Sigmoid colon (tissue), 7 donors: ENCODE results near the gene FYN. TPM values are rescaled to one million over a fixed set of nuclear protein-coding genes. Genes with fewer than 3 reads are reported as not detected.

Experiments used
- DNase-seq: peaks from one replicate; pipeline ENCODE4 v3.0.0-alpha.2; 2019
- H3K27ac ChIP-seq, 4 donors: fragments of 200-600 bp; sonication (generic); one replicate each; pipeline ENCODE4 v1.5.1; 2016 to 2019; ENCODE audit warnings: mild to moderate bottlenecking in 1 of 4
- H3K27me3 ChIP-seq, 3 donors: fragments of 200-600 bp; sonication (generic); one replicate each; pipeline ENCODE4 v1.5.1; 2019; ENCODE audit warnings: mild to moderate bottlenecking in 1 of 3
- H3K36me3 ChIP-seq, 4 donors: fragments of 200-600 bp; sonication (generic); one replicate each; pipeline ENCODE4 v1.5.1; 2016 to 2019
- H3K4me1 ChIP-seq, 4 donors: fragments of 200-600 bp; sonication (generic); one replicate each; pipeline ENCODE4 v1.5.1; 2017 to 2019
- H3K4me3 ChIP-seq, 4 donors: fragments of 200-600 bp; sonication (generic); one replicate each; pipeline ENCODE4 v1.5.1; 2017 to 2019; ENCODE audit warnings: mild to moderate bottlenecking in 2 of 4, moderate library complexity in 1 of 4
- H3K9me3 ChIP-seq, 4 donors: fragments of 200-600 bp in 3 of 4; sonication (generic) in 3 of 4; one replicate each; pipeline versions ENCODE4 v1.5.1 to v1.6.1; 2013 to 2019
- CTCF ChIP-seq, 4 experiments: fragments of 450-650 bp in 3 of 4; fragments of 200-600 bp in 1 of 4; IDR thresholded peaks; one replicate each; pipeline ENCODE4 v1.5.1; 2016 to 2019; ENCODE audit warnings: antibody characterized with exemption in 4 of 4, mild to moderate bottlenecking in 3 of 4, moderate library complexity in 2 of 4
- EP300 ChIP-seq, 4 donors: sonication (generic); formaldehyde crosslinking; IDR thresholded peaks; one replicate each; pipeline ENCODE4 v1.6.1; 2017; ENCODE audit warnings: antibody characterized with exemption in 4 of 4
- POLR2A ChIP-seq, 2 donors: fragments of 450-650 bp; IDR thresholded peaks; one replicate each; pipeline ENCODE4 v1.6.1; 2016; ENCODE audit warnings: antibody characterized with exemption in 2 of 2, mild to moderate bottlenecking in 2 of 2, moderate library complexity in 2 of 2
- POLR2AphosphoS5 ChIP-seq, 4 donors: sonication (generic); formaldehyde crosslinking; IDR thresholded peaks; one replicate each; pipeline ENCODE4 v1.6.1; 2017; ENCODE audit warnings: antibody characterized with exemption in 4 of 4
- WGBS, 2 donors: extraction: QIAGEN DNeasy Blood & Tissue Kit; methylation state at CpG; one replicate each; pipeline ENCODE4 v1.1.7; 2013; 5-methylcytosine and 5-hydroxymethylcytosine counted together
- intact Hi-C: fragments of 100-400 bp; cut with DNase I; formaldehyde crosslinking; loops from one replicate; pipeline ENCODE4 v1.15.1; 2023
- polyA plus RNA-seq, 3 donors: library from polyadenylated mRNA; stranded (reverse); fragments of 200-250 nt; gene quantifications; one replicate each; pipeline ENCODE4 v1.2.3, GENCODE V29; 2013
- total RNA-seq, 4 donors: library from RNA; depleted of rRNA; stranded (reverse); fragments of >200 nt; gene quantifications; one replicate each; pipeline ENCODE4 v1.1.0, GENCODE V29; 2016
- donor health status: healthy with polysubstance abuse.
- donor health status: Bipolar disorder and iron deficiency.
- donor health status: healthy.

FYN gene
- total and polyA plus RNA-seq, 7 donors, result 2.3 to 81.4 (median 56.9) TPM

DNA sequence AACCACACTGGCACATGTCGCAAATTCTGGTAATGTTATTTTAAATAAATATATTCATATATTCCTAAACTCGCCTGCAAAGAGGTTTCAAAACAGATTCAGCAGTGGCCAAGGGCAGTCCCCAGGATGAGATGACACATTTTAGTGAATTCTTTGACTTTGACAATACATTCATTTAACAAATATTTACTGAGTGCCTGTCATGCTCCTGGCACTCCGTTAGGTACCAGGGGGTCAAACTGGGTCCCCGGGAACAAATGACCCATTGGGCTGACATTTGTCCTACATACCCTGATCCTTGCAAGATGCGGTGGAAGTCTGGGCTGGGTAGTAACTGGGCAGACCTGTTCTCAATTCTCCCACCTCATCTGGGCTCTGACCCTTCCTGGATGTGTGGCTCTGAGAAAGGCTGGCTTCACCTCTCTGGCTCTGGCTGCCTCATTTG lies 74.9 kb downstream of the FYN start:
- H3K36me3 ChIP-seq, result no peaks in the 10 kb centered on the region
- WGBS, 2 donors, result 56 to 79% methylated on average over 5 of the region's 5 CpGs
- no peak for DNase-seq
- TF ChIP-seq EP300 (IDR thresholded peaks at IDR 0.05) (no peak), POLR2A (IDR thresholded peaks at IDR 0.05) (no peak), CTCF (IDR thresholded peaks at IDR 0.05) (no peak), POLR2AphosphoS5 (IDR thresholded peaks at IDR 0.05) (no peak)
- no peaks in the 10 kb centered on the region for H3K9me3 ChIP-seq
- no peak overlapping the region for H3K4me3 ChIP-seq
- intact Hi-C loops, result no loop called here
- H3K27ac ChIP-seq, result no peak overlapping the region
- no peaks in the 10 kb centered on the region for H3K27me3 ChIP-seq
- peaks cover 0 to 20% (median 11%) of the 10 kb centered on the region in 4 donors for H3K4me1 ChIP-seq

DNA sequence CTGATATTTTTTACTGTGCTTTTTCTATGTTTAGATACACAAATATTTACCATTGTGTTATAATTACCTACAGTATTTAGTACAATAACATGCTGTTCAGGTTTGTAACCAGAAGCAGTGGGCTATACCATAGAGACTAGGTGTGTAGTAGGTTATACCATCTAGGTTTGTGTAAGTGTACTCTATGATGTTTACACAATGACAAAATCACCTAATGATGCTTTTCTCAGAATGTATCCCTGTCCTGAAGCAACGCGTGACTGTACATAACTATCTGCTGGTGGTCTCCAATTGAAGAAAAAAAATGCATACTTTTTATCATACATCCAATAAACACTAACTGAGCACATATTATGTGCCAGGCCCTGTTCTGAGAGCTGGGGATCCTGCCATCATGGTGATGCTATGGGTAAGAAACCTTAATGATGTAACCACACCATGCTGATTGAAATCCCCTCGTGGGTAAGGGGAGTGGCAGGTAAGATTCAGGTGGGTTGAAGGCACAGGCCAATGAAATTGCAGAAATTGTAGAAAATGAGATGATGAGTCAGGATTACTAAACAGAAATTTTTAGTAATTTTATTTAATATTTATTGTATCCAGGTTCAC lies 76.8 kb downstream of the FYN start:
- no peak overlapping the region for H3K27ac ChIP-seq
- 83 to 94% methylated on average over 3 of the region's 3 CpGs for WGBS, 2 donors
- TF ChIP-seq CTCF (IDR thresholded peaks at IDR 0.05) (no peak), POLR2A (IDR thresholded peaks at IDR 0.05) (no peak), EP300 (IDR thresholded peaks at IDR 0.05) (no peak), POLR2AphosphoS5 (IDR thresholded peaks at IDR 0.05) (no peak)
- no peak overlapping the region for H3K4me3 ChIP-seq
- intact Hi-C loops, result no loop called here
- no peaks in the 10 kb centered on the region for H3K9me3 ChIP-seq
- no peaks in the 10 kb centered on the region for H3K27me3 ChIP-seq
- no peaks in the 10 kb centered on the region for H3K36me3 ChIP-seq
- no peak for DNase-seq
- peaks cover 0 to 24% (median 12%) of the 10 kb centered on the region in 4 donors for H3K4me1 ChIP-seq

DNA sequence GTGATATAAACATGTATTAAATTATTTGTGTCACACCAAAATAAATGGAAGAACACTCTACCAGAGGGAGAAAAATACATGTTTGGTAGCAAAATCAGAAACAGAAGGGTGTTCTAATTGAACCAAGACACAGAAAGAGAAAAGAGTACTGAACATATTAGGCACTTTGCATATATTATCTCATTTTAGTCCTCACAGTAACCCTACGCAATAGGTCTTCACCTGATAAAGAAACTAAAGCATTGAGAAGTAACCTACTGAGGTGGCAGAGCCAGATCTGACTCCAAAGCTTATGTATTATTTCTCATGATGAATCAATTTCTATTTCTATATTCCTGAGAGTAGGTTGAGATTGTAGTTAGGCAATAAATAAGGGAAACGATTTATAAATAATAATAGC lies 77.7 kb downstream of the FYN start:
- DNase-seq, result no peak
- intact Hi-C loops, result no loop called here
- 87 to 91% methylated on average over 2 of the region's 2 CpGs for WGBS, 2 donors
- H3K4me1 ChIP-seq, result peaks cover 0 to 27% (median 12%) of the 10 kb centered on the region in 4 donors
- H3K27me3 ChIP-seq, result no peaks in the 10 kb centered on the region
- H3K9me3 ChIP-seq, result no peaks in the 10 kb centered on the region
- H3K4me3 ChIP-seq, result no peak overlapping the region
- no peak for TF ChIP-seq POLR2AphosphoS5 (IDR thresholded peaks at IDR 0.05)
- TF ChIP-seq CTCF (IDR thresholded peaks at IDR 0.05), result no peak
- no peak for TF ChIP-seq POLR2A (IDR thresholded peaks at IDR 0.05)
- no peak for TF ChIP-seq EP300 (IDR thresholded peaks at IDR 0.05)
- no peak overlapping the region for H3K27ac ChIP-seq
- no peaks in the 10 kb centered on the region for H3K36me3 ChIP-seq

DNA sequence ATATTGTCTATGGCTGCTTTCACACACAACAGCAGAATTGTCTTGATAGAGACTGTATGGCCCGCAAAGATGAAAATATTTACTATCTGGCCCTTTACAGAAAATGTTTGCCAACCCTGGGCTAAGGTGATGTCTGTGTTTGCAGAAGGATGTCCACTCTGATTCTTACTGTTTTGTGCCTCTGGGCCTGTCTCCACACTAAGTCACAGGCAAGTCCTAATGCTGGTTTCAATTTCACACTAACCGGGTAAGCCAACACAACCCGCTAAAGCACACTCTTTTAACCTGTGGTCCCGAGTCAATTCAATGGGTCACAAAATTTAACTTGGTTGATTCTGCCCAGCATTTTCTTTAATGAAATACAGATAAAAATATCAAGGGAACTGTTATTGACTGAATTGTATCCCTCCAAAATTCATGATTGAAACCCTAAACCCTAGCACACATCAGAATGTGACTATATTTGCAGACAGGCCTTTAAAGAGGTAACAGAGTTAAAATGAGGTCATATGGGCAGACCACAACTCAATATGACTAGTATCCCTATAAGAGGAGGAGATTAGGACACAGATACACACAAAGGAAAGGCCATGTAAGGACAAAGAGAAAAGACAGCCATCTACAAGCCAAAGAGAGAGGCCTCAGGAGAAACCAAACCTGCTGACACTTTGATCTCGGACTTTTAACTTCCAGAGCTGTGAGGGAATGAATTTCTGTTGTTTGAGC lies 78.4 kb downstream of the FYN start:
- Histone ChIP-seq H3K4me3 (no peak overlapping the region), H3K36me3 (no peaks in the 10 kb centered on the region), H3K27ac (no peak overlapping the region), H3K4me1 (peaks cover 0 to 23% (median 8%) of the 10 kb centered on the region in 4 donors), H3K9me3 (no peaks in the 10 kb centered on the region), H3K27me3 (no peaks in the 10 kb centered on the region)
- DNase-seq, result no peak
- intact Hi-C loops, result no loop called here
- 73 to 86% methylated on average over 5 of the region's 5 CpGs for WGBS, 2 donors
- no peak for TF ChIP-seq EP300 (IDR thresholded peaks at IDR 0.05)
- TF ChIP-seq POLR2A (IDR thresholded peaks at IDR 0.05), result no peak
- TF ChIP-seq POLR2AphosphoS5 (IDR thresholded peaks at IDR 0.05), result no peak
- no peak for TF ChIP-seq CTCF (IDR thresholded peaks at IDR 0.05)
